Mesendoderm (in vitro differentiated cells): ENCODE data around the gene RS1.
A peak's percentile ranks its signal among the peaks of the same experiment; 100 is the strongest.

Source experiments
- DNase-seq: peaks from one replicate; pipeline ENCODE4 v3.0.0; 2013
- H2AK5ac ChIP-seq: 2 replicates; pipeline ENCODE4 v1.6.1; 2013; ENCODE audit warnings: low read length, inconsistent platforms
- H2BK120ac ChIP-seq: 2 replicates; pipeline ENCODE4 v1.6.1; 2013; ENCODE audit warnings: low read depth, mild to moderate bottlenecking, low read length, moderate library complexity, mixed read lengths
- H2BK15ac ChIP-seq: replicated peaks from 2 replicates; pipeline ENCODE4 v1.6.1; 2013; ENCODE audit warnings: low read depth, mild to moderate bottlenecking, moderate library complexity
- H2BK5ac ChIP-seq: 2 replicates; pipeline ENCODE4 v1.6.1; 2013; ENCODE audit warnings: low read length, inconsistent platforms
- H3K18ac ChIP-seq: 2 replicates; pipeline ENCODE4 v1.6.1; 2013; ENCODE audit warnings: mild to moderate bottlenecking, low read length, mixed read lengths
- H3K23ac ChIP-seq: one replicate; pipeline ENCODE4 v1.6.1; 2013; ENCODE audit warnings: low read length
- H3K27ac ChIP-seq: 2 replicates; pipeline ENCODE4 v1.5.1; 2013; ENCODE audit warnings: low read depth, mild to moderate bottlenecking, inconsistent platforms, low read length, moderate library complexity
- H3K27me3 ChIP-seq: 2 replicates; pipeline ENCODE4 v1.6.1; 2013; ENCODE audit warnings: low read length, control low read depth, mild to moderate bottlenecking, inconsistent platforms; ENCODE audit not compliant: insufficient read depth, poor library complexity
- H3K36me3 ChIP-seq: 2 replicates; pipeline ENCODE4 v1.6.1; 2013; ENCODE audit warnings: low read length, inconsistent platforms; ENCODE audit not compliant: control insufficient read depth, insufficient read depth
- H3K4ac ChIP-seq: one replicate; pipeline ENCODE4 v1.6.1; 2013; ENCODE audit warnings: low read depth, mild to moderate bottlenecking, low read length, moderate library complexity
- H3K4me1 ChIP-seq: 2 replicates; pipeline ENCODE4 v1.6.1; 2013; ENCODE audit warnings: low read depth, low read length, inconsistent platforms; ENCODE audit not compliant: control insufficient read depth
- H3K4me2 ChIP-seq: 2 replicates; pipeline ENCODE4 v1.6.1; 2013; ENCODE audit warnings: low read length
- H3K4me3 ChIP-seq: 2 replicates; pipeline ENCODE4 v1.5.1; 2013; ENCODE audit warnings: mild to moderate bottlenecking, low read length
- H3K56ac ChIP-seq: one replicate; pipeline ENCODE4 v1.6.1; 2013; ENCODE audit warnings: low read length
- H3K79me1 ChIP-seq: 2 replicates; pipeline ENCODE4 v1.6.1; 2013; ENCODE audit warnings: low read length, inconsistent platforms
- H3K79me2 ChIP-seq: 2 replicates; pipeline ENCODE4 v1.6.1; 2013; ENCODE audit warnings: mild to moderate bottlenecking, low read length; ENCODE audit not compliant: control insufficient read depth, insufficient read depth
- H3K9ac ChIP-seq: 2 replicates; pipeline ENCODE4 v1.6.1; 2013; ENCODE audit warnings: low read length, inconsistent platforms
- H4K5ac ChIP-seq: one replicate; pipeline ENCODE4 v1.6.1; 2013; ENCODE audit warnings: low read length
- H4K8ac ChIP-seq: one replicate; pipeline ENCODE4 v1.6.1; 2013; ENCODE audit warnings: low read depth, mild to moderate bottlenecking, control low read depth, low read length, moderate library complexity
- WGBS: extraction: QIAGEN DNeasy Blood & Tissue Kit; methylation state at CpG from one replicate; pipeline ENCODE4 v1.1.7; 2013; ENCODE audit warnings: low lambda C conversion rate, missing lambda C conversion rate; ENCODE audit not compliant: insufficient coverage; ENCODE audit errors: extremely low coverage; 5-methylcytosine and 5-hydroxymethylcytosine counted together

RS1 gene

DNA sequence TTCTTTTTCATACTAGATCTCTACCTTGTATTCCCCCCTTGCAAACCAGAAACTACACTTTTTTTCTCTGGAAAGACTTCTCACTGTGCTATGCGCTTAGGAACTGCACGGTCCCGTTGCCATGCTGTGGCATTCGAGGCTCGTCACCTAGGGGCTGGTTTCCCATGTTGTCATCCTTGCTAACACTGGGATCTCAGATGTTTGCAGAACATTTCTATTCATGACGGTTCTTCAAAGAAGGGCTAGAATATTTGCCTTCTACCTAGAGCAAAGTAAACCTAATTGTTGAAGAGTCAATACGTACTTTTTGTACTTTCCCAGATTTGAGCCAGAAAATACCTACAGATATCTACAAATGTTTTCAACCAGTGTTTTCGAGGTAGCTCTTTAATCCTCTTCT is 41.0 kb downstream of the RS1 start:
- H2BK5ac ChIP-seq = no peak overlapping the region
- H3K79me2 ChIP-seq = no peaks in the 10 kb centered on the region
- H3K4ac ChIP-seq = no peak overlapping the region
- no peak overlapping the region for H3K9ac ChIP-seq
- no peak overlapping the region for H3K56ac ChIP-seq
- H3K4me2 ChIP-seq = no peak overlapping the region
- WGBS = no CpG with 5 or more reads among the region's 8 CpGs
- no peaks in the 10 kb centered on the region for H3K27me3 ChIP-seq
- H3K79me1 ChIP-seq = no peaks in the 10 kb centered on the region
- no peak overlapping the region for H3K18ac ChIP-seq
- H3K36me3 ChIP-seq = no peaks in the 10 kb centered on the region
- no peak for DNase-seq
- H3K4me3 ChIP-seq = no peak overlapping the region
- no peak overlapping the region for H2BK15ac ChIP-seq
- H4K8ac ChIP-seq = no peak overlapping the region
- H2AK5ac ChIP-seq = no peak overlapping the region
- H3K4me1 ChIP-seq = no peaks in the 10 kb centered on the region
- H2BK120ac ChIP-seq = no peak overlapping the region
- no peak overlapping the region for H3K23ac ChIP-seq
- no peak overlapping the region for H3K27ac ChIP-seq
- H4K5ac ChIP-seq = no peak overlapping the region

DNA sequence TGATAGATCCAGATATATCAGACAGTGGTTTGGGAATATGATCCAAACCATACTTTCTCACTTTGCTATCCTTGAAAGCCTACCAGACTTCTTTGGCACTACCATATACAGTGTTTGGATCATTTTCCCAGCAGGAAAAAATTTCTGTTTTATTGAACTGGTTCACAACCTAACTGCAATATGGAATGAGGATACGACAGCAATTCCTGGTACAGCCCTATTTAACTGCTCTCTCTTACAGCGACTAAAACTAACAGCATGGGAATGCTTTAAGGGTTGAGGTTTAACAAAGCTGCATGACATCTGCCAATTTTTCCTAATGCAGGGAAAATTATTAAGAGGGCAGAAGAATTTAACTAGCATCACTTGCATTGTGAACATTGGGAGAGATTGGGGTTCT is 47.3 kb downstream of the RS1 start:
- Histone ChIP-seq H3K36me3 (no peaks in the 10 kb centered on the region), H4K5ac (no peak overlapping the region), H3K4me1 (no peaks in the 10 kb centered on the region), H3K79me2 (no peaks in the 10 kb centered on the region), H3K79me1 (no peaks in the 10 kb centered on the region), H4K8ac (no peak overlapping the region), H3K27ac (no peak overlapping the region), H3K23ac (no peak overlapping the region), H3K18ac (no peak overlapping the region), H3K9ac (no peak overlapping the region), H2BK5ac (no peak overlapping the region), H2BK120ac (no peak overlapping the region), H3K4ac (no peak overlapping the region), H3K27me3 (no peaks in the 10 kb centered on the region), H2AK5ac (no peak overlapping the region), H3K4me3 (no peak overlapping the region), H3K4me2 (no peak overlapping the region), H2BK15ac (no peak overlapping the region), H3K56ac (no peak overlapping the region)
- DNase-seq = no peak
- no CpG with 5 or more reads among the region's 2 CpGs for WGBS

DNA sequence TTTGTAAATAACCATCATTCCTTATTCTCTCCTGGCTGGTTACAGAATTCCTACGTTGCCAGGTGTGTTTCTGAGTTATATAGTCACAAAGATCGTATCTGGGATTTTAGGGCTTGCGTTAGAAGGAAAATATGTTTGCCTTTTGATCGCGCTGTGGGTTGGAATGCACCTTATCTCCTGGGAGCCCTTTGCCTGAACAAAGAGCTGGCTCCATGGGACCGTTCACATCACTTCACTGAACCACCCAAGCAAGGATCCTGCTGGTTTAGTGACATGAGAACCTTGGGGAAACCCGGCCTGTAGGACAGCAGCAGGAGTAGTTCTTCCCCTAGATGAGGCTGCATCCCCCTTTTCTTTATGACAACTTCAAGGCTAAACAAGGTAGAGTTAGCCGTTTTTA is 51.6 kb downstream of the RS1 start:
- H4K5ac ChIP-seq = no peak overlapping the region
- H3K18ac ChIP-seq = no peak overlapping the region
- H3K23ac ChIP-seq = no peak overlapping the region
- H3K27ac ChIP-seq = no peak overlapping the region
- no peaks in the 10 kb centered on the region for H3K27me3 ChIP-seq
- no peaks in the 10 kb centered on the region for H3K4me1 ChIP-seq
- no peak overlapping the region for H3K4me3 ChIP-seq
- no peak overlapping the region for H2BK5ac ChIP-seq
- H2AK5ac ChIP-seq = no peak overlapping the region
- no peak overlapping the region for H2BK15ac ChIP-seq
- H2BK120ac ChIP-seq = no peak overlapping the region
- H4K8ac ChIP-seq = no peak overlapping the region
- WGBS = no CpG with 5 or more reads among the region's 8 CpGs
- H3K79me1 ChIP-seq = no peaks in the 10 kb centered on the region
- H3K56ac ChIP-seq = no peak overlapping the region
- no peaks in the 10 kb centered on the region for H3K36me3 ChIP-seq
- peak; percentile 43 for DNase-seq
- no peaks in the 10 kb centered on the region for H3K79me2 ChIP-seq
- no peak overlapping the region for H3K9ac ChIP-seq
- no peak overlapping the region for H3K4me2 ChIP-seq
- H3K4ac ChIP-seq = no peak overlapping the region

DNA sequence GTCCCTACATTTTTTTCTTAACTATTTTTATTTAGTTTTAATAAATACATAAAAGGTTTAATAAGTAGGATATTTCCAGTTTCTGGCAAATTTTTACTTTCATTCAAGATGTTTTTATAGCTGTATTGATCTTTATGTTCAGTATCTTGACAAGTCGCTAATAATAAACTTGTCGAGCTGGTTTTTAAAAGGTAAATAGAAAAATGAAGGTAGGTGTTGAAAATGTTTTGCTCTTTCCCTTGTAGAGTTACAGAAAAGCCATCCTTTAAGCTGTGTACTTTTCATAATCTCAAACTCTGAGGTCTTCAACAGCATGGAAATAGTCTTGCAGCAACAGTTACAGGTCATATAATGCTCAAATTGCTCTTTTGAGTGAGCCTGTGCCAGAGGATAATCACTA is 52.6 kb downstream of the RS1 start:
- no peak for DNase-seq
- no peaks in the 10 kb centered on the region for H3K4me1 ChIP-seq
- no peak overlapping the region for H4K8ac ChIP-seq
- no peak overlapping the region for H3K4me3 ChIP-seq
- no peak overlapping the region for H3K23ac ChIP-seq
- H3K27me3 ChIP-seq = no peaks in the 10 kb centered on the region
- no peak overlapping the region for H2BK120ac ChIP-seq
- no CpG with 5 or more reads among the region's 2 CpGs for WGBS
- H3K18ac ChIP-seq = no peak overlapping the region
- no peak overlapping the region for H3K9ac ChIP-seq
- H3K4me2 ChIP-seq = no peak overlapping the region
- H4K5ac ChIP-seq = no peak overlapping the region
- no peak overlapping the region for H3K4ac ChIP-seq
- H3K27ac ChIP-seq = no peak overlapping the region
- H3K56ac ChIP-seq = no peak overlapping the region
- H2AK5ac ChIP-seq = no peak overlapping the region
- H2BK5ac ChIP-seq = no peak overlapping the region
- H3K79me2 ChIP-seq = no peaks in the 10 kb centered on the region
- no peak overlapping the region for H2BK15ac ChIP-seq
- H3K36me3 ChIP-seq = no peaks in the 10 kb centered on the region
- H3K79me1 ChIP-seq = no peaks in the 10 kb centered on the region

DNA sequence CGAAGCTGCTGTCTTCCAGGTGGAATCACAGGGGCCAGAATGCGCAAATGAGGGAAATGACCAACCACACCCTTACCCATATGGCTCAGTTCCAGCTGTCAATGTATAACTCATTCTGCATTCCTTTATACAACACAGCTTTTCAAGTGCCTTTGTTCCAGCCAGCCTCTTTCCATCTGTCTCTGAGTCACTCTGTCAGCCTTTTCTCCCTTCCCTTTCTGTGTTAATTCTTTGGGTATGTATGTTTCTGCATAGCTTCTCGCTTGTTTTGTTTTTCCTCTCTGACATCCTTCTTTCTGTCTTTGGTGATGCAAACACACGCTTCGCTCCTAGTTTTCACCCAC is 54.5 kb downstream of the RS1 start:
- WGBS = no CpG with 5 or more reads among the region's 5 CpGs
- no peaks in the 10 kb centered on the region for H3K36me3 ChIP-seq
- no peaks in the 10 kb centered on the region for H3K27me3 ChIP-seq
- no peak overlapping the region for H2BK5ac ChIP-seq
- H2BK120ac ChIP-seq = no peak overlapping the region
- no peak overlapping the region for H2AK5ac ChIP-seq
- no peak overlapping the region for H2BK15ac ChIP-seq
- H4K8ac ChIP-seq = no peak overlapping the region
- no peak overlapping the region for H3K27ac ChIP-seq
- no peak overlapping the region for H3K4ac ChIP-seq
- peak; percentile 13 for DNase-seq
- no peak overlapping the region for H3K23ac ChIP-seq
- H3K18ac ChIP-seq = no peak overlapping the region
- H3K79me2 ChIP-seq = no peaks in the 10 kb centered on the region
- H3K79me1 ChIP-seq = no peaks in the 10 kb centered on the region
- no peak overlapping the region for H4K5ac ChIP-seq
- no peak overlapping the region for H3K4me2 ChIP-seq
- no peak overlapping the region for H3K9ac ChIP-seq
- H3K56ac ChIP-seq = no peak overlapping the region
- no peaks in the 10 kb centered on the region for H3K4me1 ChIP-seq
- no peak overlapping the region for H3K4me3 ChIP-seq

DNA sequence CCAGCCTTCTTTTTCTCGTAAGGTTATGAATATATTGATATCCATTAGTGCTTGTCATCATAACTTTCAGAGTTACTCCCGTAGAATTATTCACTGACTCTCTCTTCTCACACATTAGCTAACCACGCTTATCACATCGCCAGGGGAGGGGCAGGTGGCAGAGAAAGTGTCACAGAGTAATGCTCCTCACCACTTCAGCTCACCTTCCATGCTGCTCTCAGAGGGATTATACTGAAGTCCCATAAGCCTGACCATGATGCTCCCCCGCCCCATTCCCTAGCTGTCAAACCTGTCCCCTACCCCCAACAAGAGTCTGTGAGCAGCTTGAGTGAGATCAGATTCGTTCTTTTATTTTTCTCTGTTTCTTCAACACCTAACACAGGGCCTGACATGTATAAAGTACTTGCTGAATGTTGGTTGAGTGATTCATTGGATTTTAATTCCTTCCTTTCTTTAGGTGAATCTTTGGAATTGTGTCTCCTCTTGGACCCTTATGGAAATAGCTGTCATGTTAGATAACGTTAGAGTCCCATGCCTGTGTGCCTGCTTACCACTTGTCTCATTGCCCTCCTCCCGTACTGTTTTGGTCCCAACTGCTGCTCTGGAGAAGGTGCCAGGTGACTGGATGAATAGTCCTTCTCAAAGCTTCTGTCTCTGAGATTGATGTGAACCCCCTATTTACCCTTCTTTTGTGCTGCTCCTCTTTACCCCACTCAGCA is 55.1 kb downstream of the RS1 start:
- Histone ChIP-seq H2BK5ac (no peak overlapping the region), H3K36me3 (no peaks in the 10 kb centered on the region), H4K8ac (no peak overlapping the region), H4K5ac (no peak overlapping the region), H3K27ac (no peak overlapping the region), H3K27me3 (no peaks in the 10 kb centered on the region), H3K18ac (no peak overlapping the region), H2BK120ac (no peak overlapping the region), H3K4me3 (no peak overlapping the region), H3K79me1 (no peaks in the 10 kb centered on the region), H3K4me1 (no peaks in the 10 kb centered on the region), H3K79me2 (no peaks in the 10 kb centered on the region), H3K4ac (no peak overlapping the region), H2AK5ac (no peak overlapping the region), H3K56ac (no peak overlapping the region), H3K9ac (no peak overlapping the region), H2BK15ac (no peak overlapping the region), H3K4me2 (no peak overlapping the region), H3K23ac (no peak overlapping the region)
- no CpG with 5 or more reads among the region's 8 CpGs for WGBS
- DNase-seq = no peak
